Epithelial cell of prostate (primary cell): ENCODE measurements around the gene GTPBP8.
A peak's percentile ranks its signal among the peaks of the same experiment; 100 is the strongest.

Experiments used
- DNase-seq: peaks from one replicate; pipeline ENCODE4 v3.0.0-alpha.2; 2011; ENCODE audit warnings: low read depth, low spot score
- H3K27ac ChIP-seq: fragments of 450-650 bp; 2 replicates; pipeline ENCODE4 v1.5.1; 2017; ENCODE audit warnings: mild to moderate bottlenecking

The GTPBP8 gene

DNA sequence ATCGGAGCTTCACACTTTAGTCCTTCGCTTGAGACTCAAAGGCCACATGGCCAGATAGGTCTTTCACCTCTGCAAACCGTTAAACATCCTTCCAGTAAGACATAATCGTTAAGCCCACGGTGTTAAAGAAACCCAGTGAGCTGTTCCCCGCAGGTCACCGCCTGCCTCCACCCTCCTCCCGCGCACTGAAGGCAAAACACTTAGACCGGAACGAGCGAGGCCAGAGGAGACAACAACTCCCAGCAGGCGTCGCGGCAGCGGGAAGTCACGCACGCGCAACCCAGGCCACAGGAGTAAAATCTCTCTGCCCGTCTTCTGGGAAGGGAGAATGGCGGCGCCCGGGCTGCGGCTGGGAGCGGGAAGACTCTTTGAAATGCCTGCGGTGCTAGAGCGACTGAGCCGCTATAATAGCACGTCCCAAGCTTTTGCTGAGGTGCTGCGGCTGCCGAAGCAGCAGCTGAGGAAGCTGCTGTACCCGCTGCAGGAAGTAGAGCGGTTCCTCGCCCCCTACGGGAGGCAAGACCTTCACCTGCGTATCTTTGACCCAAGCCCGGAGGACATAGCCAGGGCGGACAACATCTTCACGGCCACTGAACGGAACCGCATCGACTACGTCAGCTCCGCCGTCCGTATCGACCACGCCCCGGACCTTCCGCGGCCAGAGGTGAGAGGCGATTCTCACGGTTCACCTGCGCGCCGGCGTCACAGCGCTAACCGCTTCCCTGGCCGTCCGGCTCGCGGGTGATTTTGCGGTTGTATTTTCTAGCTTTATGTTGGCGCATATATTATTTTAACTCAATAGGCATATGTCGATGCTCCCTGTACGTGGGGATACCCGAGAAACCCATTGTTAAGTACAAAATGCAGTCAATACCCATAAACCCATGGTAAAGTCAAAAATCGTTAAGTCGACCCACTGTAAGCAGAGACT is at the start of gene GTPBP8:
GTPBP8 (plus strand) TSS at position 313 of the 931 bp plus-strand sequence; CDS start at position 329, 16 bp downstream.
- DNase-seq: peak; percentile 52

DNA sequence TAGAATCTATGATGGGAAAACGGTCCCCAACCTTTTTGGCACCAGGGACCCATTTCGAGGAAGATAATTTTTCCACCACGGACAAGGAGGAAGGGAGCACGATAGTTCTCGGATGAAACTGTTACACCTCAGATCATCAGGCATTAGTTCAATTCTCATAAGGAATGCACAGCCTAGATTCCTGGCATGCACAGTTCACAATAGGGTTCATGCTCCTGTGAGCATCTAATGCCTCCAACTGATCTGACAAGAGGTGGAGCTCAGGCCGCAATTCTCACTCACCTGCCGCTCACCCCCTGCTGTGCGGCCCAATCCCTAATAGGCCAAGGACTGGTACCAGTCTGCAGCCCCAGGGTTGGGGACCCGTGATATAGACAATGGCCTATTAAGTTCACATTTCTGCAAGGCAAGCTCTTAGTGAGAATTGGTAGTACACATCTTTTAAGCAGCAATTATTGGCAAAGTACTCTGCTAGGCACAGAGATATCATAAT is 42.4 kb upstream of the GTPBP8 start:
- DNase-seq: no peak
- H3K27ac ChIP-seq: no peak overlapping the region

More for the DNA sequence above, at the start of gene GTPBP8:
- peak within 1 kb of the TSS; percentile 95 for H3K27ac ChIP-seq

DNA sequence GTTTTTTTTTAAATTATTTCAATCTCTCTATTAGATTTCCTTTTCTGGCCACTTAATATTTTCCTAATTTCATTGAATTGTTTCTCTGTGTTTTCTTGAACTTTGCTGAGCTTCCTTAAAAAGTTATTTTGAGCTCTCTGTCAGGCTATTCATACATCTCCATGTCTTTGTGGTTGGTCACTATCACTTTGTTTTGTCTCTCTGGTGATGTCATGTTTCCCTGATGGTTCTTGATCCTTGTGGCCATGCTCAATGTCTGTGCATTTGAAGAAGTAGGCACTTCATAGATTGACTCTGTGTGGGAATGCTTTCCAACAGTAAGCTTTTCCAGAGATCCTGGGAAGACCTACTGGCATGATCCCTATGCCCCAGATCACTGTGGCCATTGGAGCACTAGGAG is 34.4 kb upstream of the GTPBP8 start:
- DNase-seq: no peak
- H3K27ac ChIP-seq: no peak overlapping the region

DNA sequence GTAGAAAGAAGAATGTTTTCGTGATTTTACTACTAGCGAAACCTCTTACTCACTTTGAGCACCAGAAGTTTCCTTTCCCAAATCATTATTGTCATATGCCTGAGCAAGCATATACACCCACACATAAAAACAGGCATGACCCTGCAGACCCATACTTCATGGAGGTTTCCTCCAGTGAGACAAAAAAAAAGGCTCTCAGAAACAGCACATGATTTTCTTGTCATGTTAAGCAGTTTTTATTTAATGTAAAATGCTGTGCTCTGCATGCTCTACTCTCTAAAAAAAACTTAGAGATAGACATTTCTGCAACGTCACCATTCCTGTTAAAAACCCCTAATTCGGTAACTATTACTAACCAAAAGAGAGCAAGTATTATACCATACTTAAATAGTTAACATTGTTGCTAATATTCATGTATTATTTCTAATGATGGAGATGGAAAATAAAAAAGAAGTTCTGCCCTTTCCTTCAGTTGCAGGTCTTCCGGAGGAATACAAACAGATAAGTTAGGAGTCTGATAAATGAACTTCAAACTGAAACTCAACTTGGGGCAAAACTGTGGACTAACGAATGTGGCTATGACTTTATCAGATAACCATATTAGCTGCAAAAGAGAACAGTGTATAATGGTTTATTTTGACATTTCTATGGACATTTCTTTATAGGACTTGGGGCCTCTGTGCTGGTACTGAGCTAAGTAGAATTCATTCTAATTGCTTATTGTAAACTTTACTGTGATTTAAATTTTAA is 31.8 kb upstream of the GTPBP8 start:
- H3K27ac ChIP-seq: no peak overlapping the region
- DNase-seq: no peak

DNA sequence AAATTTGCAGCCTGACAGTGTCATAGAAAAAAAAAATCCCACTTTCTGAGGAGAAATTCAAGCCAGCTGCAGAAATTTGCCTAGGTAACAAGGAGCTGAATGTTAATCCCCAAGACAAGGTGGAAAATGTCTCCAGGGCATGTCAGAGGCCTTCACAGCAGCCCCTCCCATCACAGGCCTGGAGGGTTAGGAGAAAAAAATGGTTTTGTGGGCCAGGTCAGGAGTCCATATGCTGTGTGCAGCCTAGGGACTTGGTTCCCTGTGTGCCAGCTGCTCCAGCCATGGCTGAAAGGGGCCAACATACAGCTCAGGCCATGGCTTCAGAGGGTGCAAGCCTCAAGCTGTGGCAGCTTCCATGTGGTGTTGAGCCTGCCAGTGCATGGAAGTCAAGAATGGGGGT is 27.1 kb upstream of the GTPBP8 start:
- DNase-seq: no peak
- H3K27ac ChIP-seq: no peak overlapping the region

DNA sequence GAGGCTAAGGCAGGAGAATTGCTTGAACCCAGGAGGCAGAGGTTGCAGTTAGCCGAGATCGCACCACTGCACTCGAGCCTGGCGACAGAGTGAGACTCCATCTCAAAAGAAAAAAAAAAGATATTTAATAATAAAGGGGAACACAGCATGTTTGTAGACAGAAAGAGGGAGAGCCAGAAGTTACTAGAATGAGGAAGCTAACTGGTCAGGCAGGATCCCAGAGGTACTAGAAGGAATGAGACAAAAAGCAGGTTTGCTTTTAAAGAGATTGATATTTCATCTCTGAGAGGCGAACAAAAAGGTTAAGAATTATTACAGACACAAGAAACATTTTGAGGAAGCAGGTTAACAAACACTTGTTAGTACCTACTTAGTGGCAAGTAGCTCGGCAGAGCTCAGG is 25.1 kb upstream of the GTPBP8 start:
- no peak for DNase-seq
- no peak overlapping the region for H3K27ac ChIP-seq

DNA sequence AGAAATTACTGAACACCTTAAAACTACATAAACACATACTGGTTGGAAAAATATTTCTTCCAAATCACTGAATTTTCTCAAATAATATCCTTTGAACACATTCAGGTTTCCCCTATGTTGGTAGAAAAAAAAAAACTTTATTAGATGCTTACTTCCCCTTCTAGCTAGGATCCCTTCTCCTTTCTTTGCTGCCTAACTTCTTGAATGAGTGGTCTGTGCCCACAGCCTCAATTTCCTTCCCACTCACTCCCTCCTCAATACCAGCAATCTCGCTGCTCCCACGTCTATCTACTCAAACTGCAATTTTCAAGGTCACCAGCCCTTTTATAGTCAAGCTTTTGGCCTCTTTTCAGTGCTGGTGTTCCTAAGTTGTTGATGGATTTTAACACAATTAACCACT is 24.2 kb upstream of the GTPBP8 start:
- H3K27ac ChIP-seq: no peak overlapping the region
- DNase-seq: no peak

DNA sequence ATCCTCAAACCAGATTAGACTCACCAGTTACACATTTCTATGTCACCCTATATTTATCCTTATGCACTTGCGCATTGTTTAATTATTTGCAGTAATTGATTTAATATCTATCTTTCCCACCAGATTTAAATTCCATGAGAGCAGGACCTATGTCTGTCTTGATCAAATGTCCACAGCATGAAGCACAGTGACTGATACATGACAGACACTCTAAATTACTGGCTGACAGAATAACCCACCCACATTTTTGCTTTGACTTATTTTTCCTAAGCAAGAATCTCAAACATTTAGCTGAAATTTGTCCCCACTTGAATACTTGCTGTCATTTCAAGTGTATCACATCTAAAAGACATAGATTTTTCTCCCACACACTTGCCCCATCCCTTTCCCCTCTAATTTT is 23.4 kb upstream of the GTPBP8 start:
- no peak overlapping the region for H3K27ac ChIP-seq
- DNase-seq: no peak

DNA sequence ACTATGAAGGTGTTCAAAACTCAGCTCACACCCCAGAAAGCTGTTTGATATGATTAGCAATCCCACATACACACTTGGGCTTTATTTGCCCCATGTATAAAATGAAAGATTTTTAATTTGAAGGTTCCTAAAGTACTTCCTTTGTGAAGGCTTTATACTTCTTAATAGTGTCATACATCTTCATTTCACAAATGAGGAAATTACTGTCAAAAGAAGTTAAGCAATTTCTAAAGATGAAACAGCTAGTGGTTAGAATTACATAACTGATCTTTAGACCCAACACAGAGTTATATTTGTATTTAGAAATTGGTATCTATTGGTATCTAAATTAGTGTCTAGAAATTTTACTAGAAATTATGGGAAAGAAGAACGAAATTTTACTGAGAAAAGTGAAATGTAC is 23.0 kb upstream of the GTPBP8 start:
- DNase-seq: no peak
- H3K27ac ChIP-seq: no peak overlapping the region

DNA sequence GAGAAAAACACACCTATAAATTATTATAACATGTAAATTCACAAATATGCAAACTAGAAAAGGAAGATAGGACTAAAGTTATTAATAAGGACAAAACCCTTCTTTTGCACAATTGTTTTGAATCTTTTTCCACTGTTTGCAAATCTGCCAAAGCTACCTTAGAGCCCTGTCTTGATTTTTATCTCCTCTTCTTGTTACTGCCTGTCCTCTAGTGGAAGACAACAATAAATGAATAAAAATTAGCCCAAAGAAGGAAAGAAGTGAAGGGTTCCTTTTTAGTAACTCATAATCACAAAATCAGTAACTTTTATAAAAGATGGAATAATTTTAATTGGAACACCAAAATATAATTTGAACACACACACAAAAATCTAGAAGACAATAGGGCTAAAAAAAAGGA is 18.6 kb upstream of the GTPBP8 start:
- H3K27ac ChIP-seq: no peak overlapping the region
- no peak for DNase-seq

DNA sequence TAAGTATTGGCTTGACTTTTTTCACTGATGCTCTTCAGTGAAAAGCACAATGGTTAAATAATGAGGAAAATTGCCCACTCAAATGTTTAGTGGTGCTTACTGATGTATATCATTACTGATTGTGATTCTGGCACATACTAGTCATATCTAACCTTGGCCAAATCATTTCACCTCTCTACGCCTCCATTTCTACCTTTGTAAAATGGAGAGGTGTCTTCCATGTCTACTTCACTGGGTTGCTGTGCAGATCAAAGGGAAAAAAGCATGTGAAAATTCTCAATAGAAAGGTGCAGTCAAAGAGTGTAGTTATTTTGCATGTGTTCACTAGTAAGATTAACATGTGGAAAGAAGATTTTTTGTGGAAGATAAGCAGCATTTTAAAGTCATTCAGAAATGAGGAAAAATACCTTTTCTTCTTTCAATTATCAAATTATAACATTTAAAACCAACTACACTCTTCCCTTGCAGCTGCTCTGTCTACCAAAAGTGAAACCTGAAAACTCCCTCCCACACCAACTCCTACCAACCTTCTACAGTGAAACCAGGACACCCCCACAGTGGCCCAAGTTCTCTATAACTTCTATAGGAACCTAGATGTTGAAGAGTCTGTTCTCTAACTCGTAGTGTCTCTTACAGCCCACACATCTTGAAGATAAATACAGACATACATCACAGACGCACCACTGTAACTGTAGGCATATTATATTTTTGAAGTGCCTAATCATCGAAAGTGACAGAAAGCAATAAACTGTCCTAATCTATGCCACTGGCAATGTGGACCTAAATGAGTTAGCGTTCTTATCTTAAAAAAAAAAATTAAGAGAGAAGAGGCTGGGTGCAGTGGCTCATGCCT is 17.2 kb upstream of the GTPBP8 start:
- no peak overlapping the region for H3K27ac ChIP-seq
- DNase-seq: no peak

DNA sequence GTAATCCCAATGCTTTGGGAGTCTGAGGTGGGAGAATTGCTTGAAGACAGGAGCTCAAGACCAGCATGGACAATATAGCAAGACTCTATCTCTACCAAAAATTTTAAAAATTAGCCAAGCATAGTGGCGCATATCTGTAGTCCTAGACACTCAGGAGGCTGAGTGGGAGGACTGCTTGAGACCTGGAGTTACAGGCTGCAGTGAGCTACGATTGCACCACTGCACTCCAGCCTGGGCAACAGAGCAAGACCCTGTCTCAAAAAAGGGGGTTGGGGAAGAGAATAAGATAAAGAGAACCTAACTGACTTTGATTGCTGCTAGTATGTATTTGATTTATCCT is 16.6 kb upstream of the GTPBP8 start:
- DNase-seq: no peak
- H3K27ac ChIP-seq: no peak overlapping the region

DNA sequence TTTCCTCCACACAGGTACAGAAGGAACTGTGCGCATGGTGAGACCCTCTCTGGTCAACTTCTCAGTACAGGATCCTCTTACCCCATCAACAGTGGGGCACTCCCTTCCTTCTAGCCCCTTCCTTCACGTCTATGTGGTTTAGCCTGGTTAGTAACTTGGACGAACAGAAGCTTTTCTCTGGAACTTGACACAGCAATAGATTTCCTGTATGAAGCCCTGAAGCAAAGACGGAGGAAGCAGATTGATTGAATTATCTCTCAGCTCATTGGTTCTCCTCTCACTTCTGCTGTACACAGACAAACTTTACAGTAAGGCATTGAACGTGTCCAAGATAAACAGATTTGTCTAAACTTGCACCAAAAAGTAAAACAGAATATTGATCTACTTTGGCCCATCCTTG is 15.9 kb upstream of the GTPBP8 start, which contains the start of gene CD200R1:
CD200R1 (minus strand) TSS at position 210 of the 400 bp plus-strand sequence. CDS start 246 bp downstream, outside the sequence.
- no peak within 1 kb of the TSS for H3K27ac ChIP-seq
- no peak for DNase-seq

DNA sequence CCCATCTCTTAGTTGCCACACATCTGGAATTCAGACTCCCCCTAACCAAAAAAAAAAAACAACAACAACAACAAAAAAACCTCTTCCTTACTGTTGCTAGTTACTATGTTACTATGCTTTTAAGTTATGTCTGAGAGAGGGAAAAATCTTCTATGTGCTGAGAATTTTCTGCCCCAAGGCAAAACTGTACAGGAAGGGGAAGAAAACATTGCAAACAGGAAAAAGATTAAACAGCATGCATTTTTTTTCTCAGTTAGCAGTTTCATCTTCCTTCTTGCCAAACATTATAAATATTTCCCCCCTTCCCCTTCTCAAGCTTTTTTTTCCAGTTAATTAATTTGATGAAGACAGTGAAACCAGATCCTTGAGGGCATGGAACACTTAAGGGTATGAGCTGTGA is 14.8 kb upstream of the GTPBP8 start:
- no peak overlapping the region for H3K27ac ChIP-seq
- DNase-seq: no peak

DNA sequence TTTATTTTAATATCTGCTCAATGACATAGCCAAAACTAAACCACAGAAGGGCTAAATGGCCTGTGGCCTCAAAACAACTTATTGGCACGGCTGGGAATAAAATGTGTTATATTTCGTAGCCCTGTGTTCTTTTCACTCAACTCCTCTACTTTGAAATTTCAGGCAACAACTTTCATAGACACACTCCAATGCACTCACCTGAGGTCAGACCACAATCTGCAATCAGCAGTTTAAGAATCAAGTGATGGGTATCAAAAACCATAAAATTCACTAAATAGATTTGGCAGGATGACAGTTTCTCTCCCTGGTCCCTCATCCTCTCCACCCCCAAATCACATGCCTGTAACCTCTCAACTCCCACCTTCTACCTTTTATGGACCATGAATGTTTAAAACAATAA is 13.8 kb upstream of the GTPBP8 start:
- H3K27ac ChIP-seq: no peak overlapping the region
- DNase-seq: no peak

DNA sequence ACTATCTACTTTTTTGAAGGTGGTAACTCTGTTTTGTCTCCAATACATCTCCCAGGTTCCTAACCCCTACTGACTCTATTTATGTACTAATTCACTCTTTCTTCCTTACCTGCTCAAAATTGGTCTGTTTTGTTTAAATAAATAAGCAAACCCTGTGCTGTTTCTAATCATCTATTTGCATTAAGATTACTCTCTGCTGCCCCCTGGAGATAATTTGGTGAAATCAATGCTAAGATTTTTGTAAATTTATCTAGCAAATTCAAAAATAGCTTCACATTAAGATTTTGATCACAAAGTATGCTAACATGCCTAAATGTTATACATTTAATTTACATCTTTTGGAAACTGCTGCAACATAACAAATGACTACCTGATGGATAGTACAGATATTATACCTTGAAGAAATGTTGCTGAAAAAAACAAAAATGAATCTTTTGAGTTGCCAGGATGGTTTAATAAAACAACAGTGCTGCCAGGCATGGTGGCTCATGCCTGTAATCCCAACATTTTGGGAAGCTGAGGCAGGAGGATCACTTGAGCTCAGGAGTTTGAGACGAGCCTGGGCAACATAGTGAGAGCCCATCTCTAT is 11.4 kb upstream of the GTPBP8 start:
- DNase-seq: no peak

DNA sequence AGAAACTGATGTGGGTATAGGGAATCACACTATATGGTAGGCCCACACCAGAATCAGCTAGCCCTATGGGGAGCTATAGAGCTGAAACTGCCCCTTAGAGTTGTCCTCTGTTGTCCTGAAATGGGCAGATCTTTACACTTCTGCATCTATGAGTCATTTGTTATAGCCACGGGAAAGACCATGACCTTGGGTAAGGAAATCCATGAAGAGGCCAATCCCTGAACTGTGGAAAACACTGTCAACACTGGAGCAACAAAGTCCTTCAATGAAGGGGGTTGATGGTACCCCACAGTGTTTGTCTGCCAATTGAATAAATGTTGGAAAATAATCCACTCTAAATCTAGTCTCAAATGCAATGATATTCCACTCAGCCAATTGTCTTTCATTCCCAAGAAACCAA is 10.7 kb upstream of the GTPBP8 start:
- no peak overlapping the region for H3K27ac ChIP-seq
- DNase-seq: no peak

More for the DNA sequence above, 11.4 kb upstream of the GTPBP8 start:
- H3K27ac ChIP-seq: no peak overlapping the region

DNA sequence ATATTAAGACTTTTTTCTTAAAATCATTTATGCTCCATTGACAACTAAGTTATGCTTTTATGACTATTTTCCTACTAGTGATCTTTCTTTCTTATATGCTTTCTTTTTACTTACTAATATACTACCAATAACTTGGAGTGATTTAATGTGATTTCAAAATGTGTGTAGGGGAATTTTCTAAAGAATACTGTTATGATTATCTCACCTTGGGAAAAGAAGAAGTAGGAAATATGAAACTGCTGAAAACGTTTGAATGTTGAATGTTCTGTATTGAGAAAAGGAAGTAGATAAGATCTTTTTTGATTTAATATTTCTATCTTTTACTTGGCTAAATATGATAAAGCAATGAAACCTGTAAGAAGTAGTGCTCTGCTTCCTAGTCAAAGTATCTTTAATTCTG is 8.1 kb upstream of the GTPBP8 start:
- H3K27ac ChIP-seq: no peak overlapping the region
- DNase-seq: no peak

DNA sequence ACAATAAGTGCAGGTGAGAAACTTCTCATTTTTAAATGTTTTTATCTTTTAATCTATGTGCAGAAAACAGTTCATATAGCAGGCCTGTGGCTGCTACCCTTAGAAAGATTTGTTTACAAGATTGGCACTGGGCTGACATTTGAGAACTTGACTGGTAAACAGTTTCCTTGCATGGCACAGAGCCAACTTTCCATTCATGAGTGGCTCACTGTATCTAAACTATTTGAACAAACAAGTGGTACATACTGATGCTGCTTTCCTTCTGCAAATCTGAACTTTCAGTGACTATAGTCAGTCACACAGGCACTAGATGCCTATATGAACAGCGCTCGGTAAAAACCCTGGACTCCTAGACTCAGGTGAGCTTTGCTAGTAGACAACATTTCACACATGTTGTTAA is 6.3 kb upstream of the GTPBP8 start:
- no peak overlapping the region for H3K27ac ChIP-seq
- no peak for DNase-seq
